ENCODE results near the gene SF3B5. TPM values are rescaled to one million over a fixed set of nuclear protein-coding genes. Genes with fewer than 3 reads are reported as not detected.
"Not testable (repeated sequence)": the region's sequence is repeated elsewhere in the genome, so short reads cannot be mapped to it uniquely, and the experiment has no call there.

The SF3B5 gene
- polyA plus RNA-seq, 1 donor (not counting 4 experiments of a cell fraction or from before 2014, with no cell fraction given), result 199 TPM

DNA sequence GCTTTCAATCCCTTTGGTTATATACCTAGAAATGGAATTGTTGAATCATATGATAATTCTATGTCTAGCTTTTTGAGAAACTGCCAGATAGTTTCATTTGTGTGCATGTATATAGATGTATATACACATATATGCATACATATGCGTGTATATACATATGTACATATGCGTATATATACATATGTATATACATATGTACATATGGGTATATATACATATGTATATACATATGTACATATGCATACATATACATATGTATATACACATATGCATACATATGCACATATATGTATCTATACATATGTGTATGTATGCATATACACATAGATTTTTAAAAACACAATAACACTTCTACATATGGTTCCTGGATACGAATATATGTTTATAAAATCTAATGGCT lies 8.4 kb downstream of the SF3B5 start:
- no peak for DNase-seq (ENCODE audit: low read depth, low spot score)
- Histone ChIP-seq H2AFZ (ENCODE audit: control insufficient read depth, low read length) (no peak overlapping the region), H3K27me3 (ENCODE audit: control insufficient read depth, extremely low read depth, insufficient read depth, low read length) (no peaks in the 10 kb centered on the region), H3K27ac (ENCODE audit: control insufficient read depth, insufficient read depth, low read length) (no peak overlapping the region), H3K9me1 (ENCODE audit: control insufficient read depth, extremely low read depth, insufficient read depth, low read length) (no peaks in the 10 kb centered on the region), H3K4me1 (ENCODE audit: control insufficient read depth, extremely low read depth, insufficient read depth, low read length) (no peaks in the 10 kb centered on the region), H3K4me2 (ENCODE audit: control insufficient read depth, extremely low read depth, insufficient read depth, low read depth, low read length) (no peak overlapping the region), H3K79me2 (ENCODE audit: control insufficient read depth, insufficient read depth, low read length) (no peaks in the 10 kb centered on the region), H3K4me3 (ENCODE audit: control insufficient read depth in 2 of 3, extremely low read depth in 1 of 3, insufficient read depth in 2 of 3, low read depth in 1 of 3, low read length in 3 of 3) (no peak overlapping the region), H3K9me3 (ENCODE audit: control insufficient read depth, low read depth, low read length) (no peaks in the 10 kb centered on the region), H3K9ac (ENCODE audit: control insufficient read depth, extremely low read depth, insufficient read depth, low read length) (no peak overlapping the region), H3K36me3 (ENCODE audit: control insufficient read depth in 2 of 2, extremely low read depth in 1 of 2, insufficient read depth in 2 of 2, low read length in 2 of 2) (peaks cover 0 to 2% of the 10 kb centered on the region in 2 experiments), H4K20me1 (ENCODE audit: control insufficient read depth, extremely low read depth, insufficient read depth, low read length) (no peaks in the 10 kb centered on the region)
- dilution Hi-C loops (cut with MboI; ENCODE audit: extremely low pct_ligation_motif_present, low sequenced_read_pairs), result no loop called here
- TF ChIP-seq, protein P1, sequence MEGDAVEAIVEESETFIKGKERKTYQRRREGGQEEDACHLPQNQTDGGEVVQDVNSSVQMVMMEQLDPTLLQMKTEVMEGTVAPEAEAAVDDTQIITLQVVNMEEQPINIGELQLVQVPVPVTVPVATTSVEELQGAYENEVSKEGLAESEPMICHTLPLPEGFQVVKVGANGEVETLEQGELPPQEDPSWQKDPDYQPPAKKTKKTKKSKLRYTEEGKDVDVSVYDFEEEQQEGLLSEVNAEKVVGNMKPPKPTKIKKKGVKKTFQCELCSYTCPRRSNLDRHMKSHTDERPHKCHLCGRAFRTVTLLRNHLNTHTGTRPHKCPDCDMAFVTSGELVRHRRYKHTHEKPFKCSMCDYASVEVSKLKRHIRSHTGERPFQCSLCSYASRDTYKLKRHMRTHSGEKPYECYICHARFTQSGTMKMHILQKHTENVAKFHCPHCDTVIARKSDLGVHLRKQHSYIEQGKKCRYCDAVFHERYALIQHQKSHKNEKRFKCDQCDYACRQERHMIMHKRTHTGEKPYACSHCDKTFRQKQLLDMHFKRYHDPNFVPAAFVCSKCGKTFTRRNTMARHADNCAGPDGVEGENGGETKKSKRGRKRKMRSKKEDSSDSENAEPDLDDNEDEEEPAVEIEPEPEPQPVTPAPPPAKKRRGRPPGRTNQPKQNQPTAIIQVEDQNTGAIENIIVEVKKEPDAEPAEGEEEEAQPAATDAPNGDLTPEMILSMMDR (optimal IDR thresholded peaks at IDR 0.05 in 1 of 3, IDR thresholded peaks at IDR 0.05 in 1 of 3, conservative IDR thresholded peaks at IDR 0.05 in 1 of 3; ENCODE audit: extremely low read depth in 1 of 3, insufficient read depth in 2 of 3, low read length in 3 of 3), result no peak
- TF ChIP-seq EZH2 (IDR thresholded peaks at IDR 0.05; ENCODE audit: low read length), result no peak
- FAIRE-seq, result no peak

DNA sequence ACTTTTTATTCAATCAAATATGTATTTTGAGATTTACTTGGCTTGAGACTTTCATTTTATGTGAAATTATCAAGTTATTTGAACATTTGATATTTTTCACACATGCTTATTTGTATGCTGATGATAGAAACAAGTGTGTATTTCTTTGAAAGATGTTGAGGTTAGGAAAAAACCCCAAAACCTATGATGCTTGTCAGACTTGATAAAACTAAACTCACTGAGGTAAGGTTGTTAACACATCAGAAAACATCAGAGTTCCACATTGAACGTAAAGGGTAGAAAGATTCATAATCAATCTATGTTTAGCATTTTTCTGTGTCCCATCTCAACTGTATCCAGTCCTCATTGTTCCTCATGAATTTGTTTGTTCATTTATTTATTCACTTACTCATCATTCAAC lies 12.2 kb downstream of the SF3B5 start:
- Histone ChIP-seq H3K4me1 (ENCODE audit: control insufficient read depth, extremely low read depth, insufficient read depth, low read length) (no peaks in the 10 kb centered on the region), H3K36me3 (ENCODE audit: control insufficient read depth in 2 of 2, extremely low read depth in 1 of 2, insufficient read depth in 2 of 2, low read length in 2 of 2) (peaks cover 0 to 2% of the 10 kb centered on the region in 2 experiments), H4K20me1 (ENCODE audit: control insufficient read depth, extremely low read depth, insufficient read depth, low read length) (no peaks in the 10 kb centered on the region), H3K9ac (ENCODE audit: control insufficient read depth, extremely low read depth, insufficient read depth, low read length) (no peak overlapping the region), H3K9me3 (ENCODE audit: control insufficient read depth, low read depth, low read length) (no peaks in the 10 kb centered on the region), H3K4me2 (ENCODE audit: control insufficient read depth, extremely low read depth, insufficient read depth, low read depth, low read length) (no peak overlapping the region), H3K4me3 (ENCODE audit: control insufficient read depth in 2 of 3, extremely low read depth in 1 of 3, insufficient read depth in 2 of 3, low read depth in 1 of 3, low read length in 3 of 3) (no peak overlapping the region), H3K9me1 (ENCODE audit: control insufficient read depth, extremely low read depth, insufficient read depth, low read length) (no peaks in the 10 kb centered on the region), H3K27ac (ENCODE audit: control insufficient read depth, insufficient read depth, low read length) (no peak overlapping the region), H2AFZ (ENCODE audit: control insufficient read depth, low read length) (no peak overlapping the region), H3K79me2 (ENCODE audit: control insufficient read depth, insufficient read depth, low read length) (no peaks in the 10 kb centered on the region), H3K27me3 (ENCODE audit: control insufficient read depth, extremely low read depth, insufficient read depth, low read length) (no peaks in the 10 kb centered on the region)
- no peak for FAIRE-seq
- TF ChIP-seq, protein P1 (optimal IDR thresholded peaks at IDR 0.05 in 1 of 3, IDR thresholded peaks at IDR 0.05 in 1 of 3, conservative IDR thresholded peaks at IDR 0.05 in 1 of 3; ENCODE audit: extremely low read depth in 1 of 3, insufficient read depth in 2 of 3, low read length in 3 of 3), result no peak
- no peak for TF ChIP-seq EZH2 (IDR thresholded peaks at IDR 0.05; ENCODE audit: low read length)
- dilution Hi-C loops (cut with MboI; ENCODE audit: extremely low pct_ligation_motif_present, low sequenced_read_pairs), result no loop called here
- DNase-seq (ENCODE audit: low read depth, low spot score), result no peak

DNA sequence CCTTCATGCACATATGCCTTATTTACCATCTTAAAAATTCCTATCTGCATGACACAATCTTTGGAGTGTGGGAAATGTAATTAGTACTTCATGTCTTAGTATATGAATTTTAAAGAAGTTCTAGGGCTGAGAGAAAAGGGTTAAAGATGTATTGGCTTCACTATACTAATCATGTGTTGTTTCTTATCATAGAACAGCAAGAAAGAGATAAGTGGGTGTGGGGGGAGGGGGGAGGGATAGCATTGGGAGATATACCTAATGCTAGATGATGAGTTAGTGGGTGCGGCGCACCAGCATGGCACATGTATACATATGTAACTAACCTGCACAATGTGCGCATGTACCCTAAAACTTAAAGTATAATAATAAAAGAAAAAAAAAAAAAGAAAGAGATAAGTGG lies 13.0 kb downstream of the SF3B5 start:
- H4K20me1 ChIP-seq (ENCODE audit: control insufficient read depth, extremely low read depth, insufficient read depth, low read length); dilution Hi-C loops (cut with MboI; ENCODE audit: extremely low pct_ligation_motif_present, low sequenced_read_pairs); H3K9ac ChIP-seq (ENCODE audit: control insufficient read depth, extremely low read depth, insufficient read depth, low read length); H3K36me3 ChIP-seq (ENCODE audit: control insufficient read depth in 2 of 2, extremely low read depth in 1 of 2, insufficient read depth in 2 of 2, low read length in 2 of 2); H3K4me2 ChIP-seq (ENCODE audit: control insufficient read depth, extremely low read depth, insufficient read depth, low read depth, low read length); H3K4me3 ChIP-seq (ENCODE audit: control insufficient read depth in 2 of 3, extremely low read depth in 1 of 3, insufficient read depth in 2 of 3, low read depth in 1 of 3, low read length in 3 of 3); H3K9me1 ChIP-seq (ENCODE audit: control insufficient read depth, extremely low read depth, insufficient read depth, low read length); FAIRE-seq; H3K27ac ChIP-seq (ENCODE audit: control insufficient read depth, insufficient read depth, low read length); H3K9me3 ChIP-seq (ENCODE audit: control insufficient read depth, low read depth, low read length); DNase-seq (ENCODE audit: low read depth, low spot score); H3K79me2 ChIP-seq (ENCODE audit: control insufficient read depth, insufficient read depth, low read length); H3K4me1 ChIP-seq (ENCODE audit: control insufficient read depth, extremely low read depth, insufficient read depth, low read length); H2AFZ ChIP-seq (ENCODE audit: control insufficient read depth, low read length); H3K27me3 ChIP-seq (ENCODE audit: control insufficient read depth, extremely low read depth, insufficient read depth, low read length): not testable (repeated sequence)

All from keratinocyte (primary cell).